Hepatocyte (in vitro differentiated cells): ENCODE measurements around the gene SOD3. TPM values are rescaled to one million over a fixed set of nuclear protein-coding genes. Genes with fewer than 3 reads are reported as not detected.

ENCODE experiments used
- DNase-seq: peaks from one replicate; pipeline ENCODE4 v3.0.0-alpha.2; 2016; ENCODE audit warnings: low spot score
- H2AFZ ChIP-seq: fragments of 200-600 bp; sonication (generic); 2 replicates; pipeline ENCODE4 v1.6.0; 2016; ENCODE audit warnings: antibody characterized with exemption, mild to moderate bottlenecking
- H3K27ac ChIP-seq: fragments of 200-600 bp; sonication (generic); 2 replicates; pipeline ENCODE4 v1.5.1; 2016; ENCODE audit warnings: mild to moderate bottlenecking
- H3K27me3 ChIP-seq: fragments of 200-600 bp; sonication (generic); 2 replicates; pipeline ENCODE4 v1.6.1; 2016
- H3K36me3 ChIP-seq: fragments of 200-600 bp; sonication (generic); replicated peaks from 2 replicates; pipeline ENCODE4 v1.5.1; 2016; ENCODE audit warnings: low read depth; ENCODE audit not compliant: insufficient read depth
- H3K4me1 ChIP-seq: fragments of 200-600 bp; sonication (generic); 2 replicates; pipeline ENCODE4 v1.5.1; 2016; ENCODE audit warnings: mild to moderate bottlenecking, moderate library complexity; ENCODE audit not compliant: insufficient read depth
- H3K4me2 ChIP-seq: fragments of 200-600 bp; sonication (generic); 2 replicates; pipeline ENCODE4 v1.6.0; 2016
- H3K4me3 ChIP-seq: fragments of 200-600 bp; sonication (generic); 2 replicates; pipeline ENCODE4 v1.5.1; 2016; ENCODE audit warnings: mild to moderate bottlenecking
- H3K79me2 ChIP-seq: fragments of 200-600 bp; sonication (generic); 2 replicates; pipeline ENCODE4 v1.6.0; 2017; ENCODE audit warnings: mild to moderate bottlenecking
- H3K9me2 ChIP-seq: fragments of 200-600 bp; sonication (generic); replicated peaks from 2 replicates; pipeline ENCODE4 v1.6.0; 2017; ENCODE audit warnings: mild to moderate bottlenecking; ENCODE audit not compliant: insufficient read depth
- H3K9me3 ChIP-seq: fragments of 200-600 bp; sonication (generic); 2 replicates; pipeline ENCODE4 v1.5.1; 2016; ENCODE audit warnings: low read depth, mild to moderate bottlenecking
- H4K20me1 ChIP-seq: fragments of 200-600 bp; sonication (generic); 2 replicates; pipeline ENCODE4 v1.6.0; 2016; ENCODE audit warnings: mild to moderate bottlenecking; ENCODE audit not compliant: insufficient read depth, poor library complexity, severe bottlenecking
- EZH2 ChIP-seq: fragments of 200-600 bp; sonication (generic); IDR thresholded peaks from 2 replicates; pipeline ENCODE4 v1.6.1; 2016; ENCODE audit warnings: antibody characterized with exemption, mild to moderate bottlenecking, borderline replicate concordance
- EZH2phosphoT487 ChIP-seq: fragments of 200-600 bp; sonication (generic); IDR thresholded peaks from one replicate; pipeline ENCODE4 v1.6.1; 2018; ENCODE audit warnings: antibody characterized with exemption, mild to moderate bottlenecking, low read depth, moderate library complexity; ENCODE audit not compliant: unreplicated experiment, severe bottlenecking
- WGBS: methylation state at CpG from one replicate; pipeline ENCODE4 v1.1.6; 2016; ENCODE audit warnings: low lambda C conversion rate; ENCODE audit errors: missing lambda C conversion rate; 5-methylcytosine and 5-hydroxymethylcytosine counted together
- polyA plus RNA-seq: library from polyadenylated mRNA; unstranded; fragments of >200 nt; fragmentation: Nextera tagmentation; extraction: Ambion mirVana; gene quantifications from 2 replicates; pipeline ENCODE4 v1.2.1, GENCODE V29; 2016
- total RNA-seq: library from RNA; depleted of rRNA; stranded (reverse); fragments of >200 nt; gene quantifications from 2 replicates; pipeline ENCODE4 v1.2.3, GENCODE V29; 2014
- TF ChIP-seq, protein P1 (sequence below): fragments of 200-600 bp; sonication (generic); IDR thresholded peaks from 2 replicates; pipeline ENCODE4 v1.5.1; 2016; ENCODE audit warnings: antibody characterized with exemption, mild to moderate bottlenecking; ENCODE audit not compliant: poor library complexity

SOD3 gene
- total and polyA plus RNA-seq, 2 experiments from 2014 or later: 7.5 to 20.3 TPM

- no peaks in the 10 kb centered on the region for H3K9me2 ChIP-seq
- no peaks in the 10 kb centered on the region for H3K36me3 ChIP-seq
- no peaks in the 10 kb centered on the region for H3K4me1 ChIP-seq
- no peak for DNase-seq
- 93% methylated on average over 6 of the region's 6 CpGs for WGBS
- H3K27ac ChIP-seq: no peak overlapping the region
- H2AFZ ChIP-seq: no peak overlapping the region
- no peak for TF ChIP-seq EZH2phosphoT487
- no peak for TF ChIP-seq EZH2
- TF ChIP-seq, protein P1, sequence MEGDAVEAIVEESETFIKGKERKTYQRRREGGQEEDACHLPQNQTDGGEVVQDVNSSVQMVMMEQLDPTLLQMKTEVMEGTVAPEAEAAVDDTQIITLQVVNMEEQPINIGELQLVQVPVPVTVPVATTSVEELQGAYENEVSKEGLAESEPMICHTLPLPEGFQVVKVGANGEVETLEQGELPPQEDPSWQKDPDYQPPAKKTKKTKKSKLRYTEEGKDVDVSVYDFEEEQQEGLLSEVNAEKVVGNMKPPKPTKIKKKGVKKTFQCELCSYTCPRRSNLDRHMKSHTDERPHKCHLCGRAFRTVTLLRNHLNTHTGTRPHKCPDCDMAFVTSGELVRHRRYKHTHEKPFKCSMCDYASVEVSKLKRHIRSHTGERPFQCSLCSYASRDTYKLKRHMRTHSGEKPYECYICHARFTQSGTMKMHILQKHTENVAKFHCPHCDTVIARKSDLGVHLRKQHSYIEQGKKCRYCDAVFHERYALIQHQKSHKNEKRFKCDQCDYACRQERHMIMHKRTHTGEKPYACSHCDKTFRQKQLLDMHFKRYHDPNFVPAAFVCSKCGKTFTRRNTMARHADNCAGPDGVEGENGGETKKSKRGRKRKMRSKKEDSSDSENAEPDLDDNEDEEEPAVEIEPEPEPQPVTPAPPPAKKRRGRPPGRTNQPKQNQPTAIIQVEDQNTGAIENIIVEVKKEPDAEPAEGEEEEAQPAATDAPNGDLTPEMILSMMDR: no peak
- H3K27me3 ChIP-seq: no peaks in the 10 kb centered on the region
- H3K9me3 ChIP-seq: no peaks in the 10 kb centered on the region
- H3K4me2 ChIP-seq: no peak overlapping the region
- H4K20me1 ChIP-seq: no peaks in the 10 kb centered on the region
- H3K79me2 ChIP-seq: no peaks in the 10 kb centered on the region
- H3K4me3 ChIP-seq: no peak overlapping the region
These were observed 15.7 kb downstream of the SOD3 start for GRCh38 chr4:24810871-24811631.

GRCh38 chr4:24813732-24814131 is 18.4 kb downstream of the SOD3 start:
- Histone ChIP-seq H3K27ac (no peak overlapping the region), H3K27me3 (no peaks in the 10 kb centered on the region), H3K9me2 (no peaks in the 10 kb centered on the region), H3K9me3 (no peaks in the 10 kb centered on the region), H3K36me3 (no peaks in the 10 kb centered on the region), H4K20me1 (no peaks in the 10 kb centered on the region), H3K4me3 (no peak overlapping the region), H3K4me1 (no peaks in the 10 kb centered on the region), H2AFZ (no peak overlapping the region), H3K4me2 (no peak overlapping the region), H3K79me2 (no peaks in the 10 kb centered on the region)
- DNase-seq: no peak
- 89% methylated on average over 2 of the region's 2 CpGs for WGBS
- TF ChIP-seq, protein P1: no peak
- TF ChIP-seq EZH2 (no peak), EZH2phosphoT487 (no peak)

DNA sequence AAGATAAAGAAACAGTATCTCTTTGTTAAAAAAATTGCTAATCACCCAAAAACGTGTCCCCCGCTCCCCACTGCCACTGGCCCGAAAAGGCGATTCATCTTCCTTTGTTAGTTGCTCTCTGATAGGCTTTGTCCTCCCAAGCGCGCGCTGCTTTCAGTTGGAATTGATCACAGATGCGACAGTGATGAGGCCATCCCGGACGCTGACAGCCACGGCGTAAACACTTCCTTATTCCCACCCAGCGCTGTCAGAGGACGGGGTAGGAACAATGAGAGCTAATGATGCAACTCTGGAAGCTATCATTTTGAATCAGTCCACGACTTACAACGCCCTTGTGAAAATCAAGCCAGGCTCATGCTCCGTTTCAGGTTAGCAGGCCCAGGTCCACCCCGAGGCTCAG is 21.4 kb downstream of the SOD3 start:
- no peak overlapping the region for H3K4me2 ChIP-seq
- no peaks in the 10 kb centered on the region for H3K36me3 ChIP-seq
- no peak overlapping the region for H2AFZ ChIP-seq
- no peak for TF ChIP-seq EZH2
- TF ChIP-seq, protein P1: no peak
- no peak for TF ChIP-seq EZH2phosphoT487
- no peaks in the 10 kb centered on the region for H3K4me1 ChIP-seq
- no peaks in the 10 kb centered on the region for H3K79me2 ChIP-seq
- 92% methylated on average over 18 of the region's 18 CpGs for WGBS
- no peak overlapping the region for H3K4me3 ChIP-seq
- H3K9me2 ChIP-seq: no peaks in the 10 kb centered on the region
- H4K20me1 ChIP-seq: no peaks in the 10 kb centered on the region
- DNase-seq: no peak
- H3K27ac ChIP-seq: no peak overlapping the region
- no peaks in the 10 kb centered on the region for H3K27me3 ChIP-seq
- no peaks in the 10 kb centered on the region for H3K9me3 ChIP-seq

- Histone ChIP-seq H3K4me1 (no peaks in the 10 kb centered on the region), H4K20me1 (no peaks in the 10 kb centered on the region), H3K27me3 (no peaks in the 10 kb centered on the region), H3K36me3 (no peaks in the 10 kb centered on the region), H3K79me2 (no peaks in the 10 kb centered on the region), H3K4me3 (no peak overlapping the region), H3K27ac (no peak overlapping the region), H3K9me3 (no peaks in the 10 kb centered on the region), H3K9me2 (no peaks in the 10 kb centered on the region), H2AFZ (no peak overlapping the region), H3K4me2 (no peak overlapping the region)
- TF ChIP-seq EZH2phosphoT487 (no peak), EZH2 (no peak)
- TF ChIP-seq, protein P1: no peak
- no peak for DNase-seq
These were observed 25.2 kb downstream of the SOD3 start for GRCh38 chr4:24820541-24820940.
